Ammon's horn (tissue), 1 donor: ENCODE data around the gene IL18.
"Not testable (repeated sequence)": the region's sequence is repeated elsewhere in the genome, so short reads cannot be mapped to it uniquely, and the experiment has no call there.

ENCODE experiments used
- DNase-seq: peaks from one replicate; pipeline ENCODE4 v3.0.0-alpha.2; 2016; ENCODE audit warnings: low spot score

IL18 gene

GRCh38 chr11:112172362-112172994, 8.6 kb upstream of the IL18 start:
- DNase-seq, result no peak

GRCh38 chr11:112167145-112167544, 3.3 kb upstream of the IL18 start, which contains the start of gene TEX12:
TSS of gene TEX12 (plus strand) at chr11:112167372. CDS start at chr11:112169269, 1,897 bp downstream.
- no peak for DNase-seq

DNA sequence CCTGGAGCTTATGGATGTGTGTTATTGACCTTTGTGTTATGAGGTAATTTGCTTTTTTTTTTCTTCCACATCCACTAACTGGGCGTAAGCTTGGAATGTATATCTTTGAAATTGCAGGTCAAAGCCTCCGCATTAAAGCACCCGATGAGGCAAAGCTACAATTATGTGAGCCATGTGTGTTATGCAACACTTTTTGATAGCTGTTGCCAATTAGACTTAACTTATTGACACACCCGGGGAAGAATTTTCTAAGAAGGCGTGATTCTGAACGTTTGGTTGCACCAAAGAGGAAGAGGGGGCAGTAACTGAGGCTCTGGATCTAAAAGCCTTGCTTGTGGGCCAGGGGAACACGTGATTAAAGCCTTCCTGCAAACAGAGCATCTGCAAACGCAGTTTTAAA, 2.7 kb upstream of the IL18 start:
- no peak for DNase-seq

- DNase-seq, result no peak
These were observed 1.2 kb upstream of the IL18 start for GRCh38 chr11:112165049-112165448.

DNA sequence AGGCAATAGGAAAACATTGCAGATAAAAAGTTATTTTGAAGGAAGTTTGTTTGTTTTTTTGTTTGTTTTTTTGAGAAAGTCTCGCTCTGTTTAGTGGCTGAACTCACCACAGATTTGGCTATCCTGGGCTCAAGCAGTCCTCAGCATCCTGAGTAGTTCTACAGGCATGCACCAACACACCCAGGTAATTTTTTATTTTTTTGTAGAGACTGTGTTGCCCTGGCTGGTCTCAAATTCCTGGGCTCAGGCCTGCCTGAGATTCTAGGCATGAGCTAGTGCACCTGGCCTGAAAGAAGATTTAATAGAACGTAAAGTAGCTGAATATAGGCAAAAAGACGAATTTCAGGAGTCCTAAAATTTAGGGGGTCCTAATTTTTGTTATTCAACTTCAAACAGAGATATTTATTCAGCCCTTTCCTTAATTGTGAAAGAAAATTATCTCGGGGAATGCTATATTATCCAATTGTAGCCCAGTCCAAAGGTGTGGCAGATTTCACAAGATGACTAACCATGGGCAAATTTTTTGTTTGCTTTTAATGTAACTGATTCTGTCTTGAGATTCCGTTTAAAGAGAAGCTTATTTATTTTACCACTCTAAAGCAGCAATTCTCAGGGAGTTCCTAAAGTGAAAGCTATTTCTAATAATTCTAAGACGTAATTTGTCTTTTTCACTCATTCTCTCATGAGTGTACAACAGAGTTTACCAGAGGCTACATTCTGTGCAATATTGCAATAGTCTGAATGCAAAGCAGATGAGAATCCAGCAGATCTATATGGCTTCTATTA, 940 bp downstream of the IL18 start:
- no peak for DNase-seq

DNA sequence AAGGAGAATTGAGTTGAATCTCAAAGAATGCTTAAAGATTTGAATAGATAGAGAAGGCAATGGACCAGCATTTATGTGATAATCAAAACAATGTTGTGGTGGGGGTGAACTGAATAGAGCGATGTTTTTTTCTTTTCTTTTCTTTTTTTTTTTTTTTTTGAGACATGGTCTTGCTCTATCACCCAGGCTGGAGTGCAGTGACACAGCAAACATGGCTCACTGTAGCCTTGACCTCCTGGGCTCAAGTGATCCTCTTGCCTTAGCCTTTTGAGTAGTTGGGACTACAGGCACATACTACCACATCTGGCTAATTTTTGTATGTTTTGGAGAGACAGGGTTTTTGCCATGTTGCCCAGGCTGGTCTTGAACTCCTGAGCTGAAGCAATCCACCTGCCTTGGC, 1.7 kb downstream of the IL18 start:
- not testable (repeated sequence) for DNase-seq

DNA sequence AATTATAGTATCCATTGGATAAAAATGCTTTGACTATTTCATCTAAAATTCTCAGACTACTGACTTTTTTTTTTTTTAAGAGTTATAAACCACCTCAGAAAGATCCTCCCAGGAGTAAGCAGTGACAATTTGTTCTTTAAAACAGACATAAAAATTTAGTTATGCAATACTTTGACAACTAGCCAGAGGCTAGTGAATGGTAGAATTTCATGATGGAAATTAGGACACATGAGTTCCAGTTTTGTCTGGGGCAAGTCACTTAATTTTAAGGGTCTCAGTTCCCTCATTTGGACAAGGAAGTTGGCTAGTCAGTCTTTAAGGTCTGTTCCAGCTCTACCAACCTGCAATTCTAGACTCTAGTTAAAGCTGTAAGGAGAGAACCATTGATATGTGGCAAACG, 2.9 kb downstream of the IL18 start:
- no peak for DNase-seq

- DNase-seq, result no peak
These were observed 3.6 kb downstream of the IL18 start for GRCh38 chr11:112160091-112160848.

GRCh38 chr11:112159098-112160065, 4.5 kb downstream of the IL18 start:
- DNase-seq, result no peak

DNA sequence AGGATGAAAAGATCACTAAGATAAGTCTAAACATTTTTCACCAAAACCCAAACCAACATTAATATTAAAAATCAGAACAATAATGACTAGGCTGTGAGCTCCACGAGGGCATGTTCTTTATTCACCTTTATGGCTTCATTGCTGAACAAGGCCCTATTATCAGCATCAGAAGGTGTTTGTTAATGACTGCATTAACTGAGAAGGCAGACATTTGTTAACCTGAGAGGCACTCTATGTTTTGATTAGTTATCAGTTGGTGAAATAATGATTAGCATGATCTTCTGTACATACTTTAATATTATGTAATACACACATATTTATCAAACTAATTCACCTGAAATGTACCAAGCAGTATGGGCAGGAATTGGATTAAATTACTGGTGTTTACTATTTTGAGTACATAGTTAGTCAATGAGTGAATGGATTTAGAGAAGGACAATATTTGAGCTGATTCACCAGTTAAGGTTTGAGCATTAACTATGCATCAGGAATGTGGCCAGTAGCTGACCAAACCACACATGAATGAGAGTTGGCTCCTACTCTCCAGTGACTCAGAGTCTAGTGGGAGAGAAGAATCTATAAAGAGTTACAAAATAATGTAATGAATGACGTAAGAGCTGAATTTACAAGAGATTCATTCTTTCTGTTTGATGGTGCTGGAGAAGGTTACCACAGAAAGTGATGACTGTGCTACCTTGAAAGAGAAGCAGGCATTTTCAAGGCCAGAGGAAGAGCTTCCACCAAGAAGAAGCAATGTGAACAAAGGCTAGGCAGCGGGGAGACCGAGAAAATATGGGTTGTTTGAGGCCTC, 6.7 kb downstream of the IL18 start:
- no peak for DNase-seq

GRCh38 chr11:112156153-112156955, 7.5 kb downstream of the IL18 start:
- DNase-seq, result no peak

DNA sequence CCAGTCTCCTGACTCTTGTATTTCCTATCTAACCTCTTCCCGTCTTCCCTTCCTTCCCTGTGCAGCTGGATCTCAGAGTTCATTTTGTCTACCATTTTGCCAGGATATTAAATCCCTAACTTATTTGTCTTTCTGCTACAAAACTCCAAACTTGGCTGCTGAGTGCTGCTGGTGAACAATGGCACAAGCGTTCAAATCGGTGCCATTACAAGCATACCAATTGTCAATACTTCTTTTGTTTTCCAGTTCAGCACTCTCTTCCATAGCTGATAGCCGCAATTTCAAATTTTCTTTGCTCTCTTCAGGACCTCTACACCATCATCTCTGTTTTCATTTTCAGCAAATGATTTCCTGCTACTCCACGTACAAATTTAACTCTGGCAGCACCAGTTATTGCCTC, 13.4 kb downstream of the IL18 start:
- DNase-seq, result peak; percentile 57

GRCh38 chr11:112143597-112143996, 20.3 kb downstream of the IL18 start:
- DNase-seq, result no peak

DNA sequence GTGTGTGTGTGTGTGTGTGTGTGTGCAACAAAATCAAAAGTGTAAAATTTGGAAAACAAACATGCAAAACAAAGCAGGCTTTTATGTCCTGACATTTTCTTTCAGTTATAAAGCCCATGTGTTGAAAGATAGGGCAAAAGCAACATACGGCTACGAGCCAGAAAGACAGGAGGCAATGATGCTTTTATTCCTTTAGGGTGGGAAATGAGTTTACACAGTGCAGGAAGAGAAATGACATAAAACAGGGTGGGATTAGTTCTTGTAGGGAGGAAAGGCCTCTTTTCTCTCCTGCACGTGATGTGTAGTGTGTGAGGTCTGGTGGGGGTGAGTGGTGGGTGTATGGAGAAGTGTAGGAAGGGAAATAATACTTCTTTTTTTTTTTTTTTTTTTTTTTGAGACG, 29.4 kb downstream of the IL18 start:
- DNase-seq, result no peak

- DNase-seq, result no peak
These were observed 31.2 kb downstream of the IL18 start for GRCh38 chr11:112132737-112133136.

GRCh38 chr11:112129656-112130055, 34.2 kb downstream of the IL18 start:
- peak; percentile 70 for DNase-seq

- DNase-seq, result peak; percentile 53
These were observed 35.3 kb downstream of the IL18 start for GRCh38 chr11:112128483-112129121.

GRCh38 chr11:112127056-112127455, 36.8 kb downstream of the IL18 start:
- no peak for DNase-seq

- no peak for DNase-seq
These were observed 40.8 kb downstream of the IL18 start for GRCh38 chr11:112123129-112123528.
